NCI-H2171 (cell line): ENCODE measurements around the gene SLC2A5.
"Not testable (repeated sequence)": the region's sequence is repeated elsewhere in the genome, so short reads cannot be mapped to it uniquely, and the experiment has no call there.

Experiments used
- DNase-seq: peaks from one replicate; lab custom pipeline; 2025; lab: John Stamatoyannopoulos, UW

SLC2A5 gene

GRCh38 chr1:9035226-9035625, 34.2 kb downstream of the SLC2A5 start:
- DNase-seq, result no peak

DNA sequence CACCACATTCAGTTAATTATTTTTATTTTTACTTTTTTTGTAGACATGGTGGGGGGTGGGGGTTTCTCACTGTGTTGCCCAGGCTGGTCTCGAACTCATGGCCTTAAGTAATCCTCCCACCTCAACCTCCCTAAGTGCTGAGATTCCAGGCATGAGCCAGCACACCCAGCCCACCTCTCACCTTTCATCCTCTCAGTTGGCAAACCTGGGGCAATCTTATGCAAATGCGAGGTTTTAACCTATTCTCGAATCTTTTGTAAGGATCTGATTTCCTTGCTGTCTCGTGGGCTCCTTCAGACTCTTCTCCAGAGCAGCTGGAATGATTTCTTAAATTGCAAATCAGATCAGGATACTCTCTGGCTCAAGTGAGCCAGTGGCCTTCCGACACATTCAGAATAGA, 36.1 kb downstream of the SLC2A5 start:
- DNase-seq, result no peak

DNA sequence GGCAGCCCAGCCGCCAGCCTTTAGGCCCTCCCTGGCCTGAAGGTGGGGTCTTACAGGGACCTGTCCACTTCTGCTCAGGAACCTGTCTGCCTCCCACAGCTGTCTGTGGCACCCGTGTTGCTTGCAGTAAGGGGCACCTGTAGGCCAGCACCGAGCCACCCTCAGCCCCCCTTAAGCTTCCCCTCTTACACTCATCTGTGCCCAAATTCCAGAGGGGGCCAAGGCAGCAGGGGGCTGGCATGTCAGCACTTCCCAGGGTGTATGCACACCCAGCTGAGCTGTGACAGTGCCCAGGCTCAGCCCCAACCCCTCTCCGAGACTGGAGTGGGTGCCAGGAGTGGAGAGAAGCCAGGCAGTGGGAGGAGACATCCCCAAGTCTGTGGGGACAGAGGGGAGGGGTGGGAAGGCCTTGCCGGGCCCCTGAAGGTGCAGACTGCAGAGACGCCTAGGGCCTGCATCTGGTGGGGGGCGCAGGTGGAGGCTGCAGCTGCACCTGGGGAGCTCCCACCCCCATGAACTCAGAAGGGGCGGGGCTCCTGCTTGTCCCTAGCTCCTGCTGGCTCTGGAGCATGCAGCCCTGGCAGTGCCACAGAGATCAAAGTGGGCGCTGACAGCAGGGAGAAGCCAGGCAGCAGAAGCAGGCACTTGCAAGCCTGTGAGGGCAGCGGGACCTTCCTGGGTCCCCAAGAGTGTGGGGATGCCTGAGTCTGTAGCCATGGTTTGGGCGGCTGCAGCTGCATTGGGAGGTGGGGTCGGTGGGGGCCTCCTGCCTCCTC, 37.8 kb downstream of the SLC2A5 start:
- DNase-seq, result no peak

- not testable (repeated sequence) for DNase-seq
Observed at GRCh38 chr1:9031077-9031476, 38.4 kb downstream of the SLC2A5 start.

- DNase-seq, result no peak
Observed at GRCh38 chr1:9028921-9029705, 40.3 kb downstream of the SLC2A5 start.

DNA sequence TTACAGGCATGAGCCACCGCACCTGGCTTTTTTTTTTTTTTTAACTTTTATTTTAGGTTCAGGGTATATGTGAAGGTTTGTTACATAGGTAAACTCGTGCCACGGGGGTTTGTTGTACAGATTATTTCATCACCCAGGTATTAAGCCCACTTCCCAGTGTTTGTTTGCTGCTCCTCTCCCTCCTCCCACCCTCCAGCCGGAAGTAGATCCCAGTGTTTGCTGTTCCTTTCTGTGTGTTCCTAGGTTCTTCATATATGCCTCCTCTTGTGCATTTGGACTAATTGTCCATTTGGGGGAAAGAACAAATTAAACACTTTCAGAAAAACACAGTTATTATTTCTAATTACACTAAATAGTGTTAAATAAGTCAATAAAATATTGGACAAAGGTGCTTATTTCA, 42.1 kb downstream of the SLC2A5 start:
- DNase-seq, result no peak

- no peak for DNase-seq
Observed at GRCh38 chr1:9025449-9025848, 44.0 kb downstream of the SLC2A5 start.

GRCh38 chr1:9024837-9025236, 44.6 kb downstream of the SLC2A5 start:
- DNase-seq, result no peak

GRCh38 chr1:9022773-9023172, 46.7 kb downstream of the SLC2A5 start:
- no peak for DNase-seq

- DNase-seq, result not testable (repeated sequence)
Observed at GRCh38 chr1:9022026-9022738, 47.3 kb downstream of the SLC2A5 start.

GRCh38 chr1:9020305-9020704, 49.1 kb downstream of the SLC2A5 start:
- DNase-seq, result no peak

GRCh38 chr1:9019896-9020295, 49.5 kb downstream of the SLC2A5 start:
- DNase-seq, result no peak

- DNase-seq, result no peak
Observed at GRCh38 chr1:9018333-9018732, 51.1 kb downstream of the SLC2A5 start.

DNA sequence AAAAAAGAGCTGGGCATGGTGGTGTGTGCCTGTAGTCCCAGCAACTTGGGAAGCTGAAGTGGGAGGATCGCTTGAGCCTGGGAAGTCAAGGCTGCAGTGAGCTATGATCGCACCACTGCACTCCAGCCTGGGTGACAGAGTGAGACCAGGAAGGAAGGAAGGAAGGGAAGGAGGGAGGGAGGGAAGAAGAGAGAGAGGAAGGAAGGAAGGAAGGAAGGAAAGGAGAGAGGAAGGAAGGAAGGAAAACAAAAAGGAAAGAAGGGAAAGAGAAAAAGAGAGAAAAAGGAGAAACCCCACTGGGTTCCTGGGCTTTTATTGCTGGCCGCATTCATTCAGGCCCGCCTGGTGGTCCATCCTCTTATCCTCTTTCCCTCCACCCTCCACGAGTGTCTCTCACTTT, 53.0 kb downstream of the SLC2A5 start:
- DNase-seq, result no peak

DNA sequence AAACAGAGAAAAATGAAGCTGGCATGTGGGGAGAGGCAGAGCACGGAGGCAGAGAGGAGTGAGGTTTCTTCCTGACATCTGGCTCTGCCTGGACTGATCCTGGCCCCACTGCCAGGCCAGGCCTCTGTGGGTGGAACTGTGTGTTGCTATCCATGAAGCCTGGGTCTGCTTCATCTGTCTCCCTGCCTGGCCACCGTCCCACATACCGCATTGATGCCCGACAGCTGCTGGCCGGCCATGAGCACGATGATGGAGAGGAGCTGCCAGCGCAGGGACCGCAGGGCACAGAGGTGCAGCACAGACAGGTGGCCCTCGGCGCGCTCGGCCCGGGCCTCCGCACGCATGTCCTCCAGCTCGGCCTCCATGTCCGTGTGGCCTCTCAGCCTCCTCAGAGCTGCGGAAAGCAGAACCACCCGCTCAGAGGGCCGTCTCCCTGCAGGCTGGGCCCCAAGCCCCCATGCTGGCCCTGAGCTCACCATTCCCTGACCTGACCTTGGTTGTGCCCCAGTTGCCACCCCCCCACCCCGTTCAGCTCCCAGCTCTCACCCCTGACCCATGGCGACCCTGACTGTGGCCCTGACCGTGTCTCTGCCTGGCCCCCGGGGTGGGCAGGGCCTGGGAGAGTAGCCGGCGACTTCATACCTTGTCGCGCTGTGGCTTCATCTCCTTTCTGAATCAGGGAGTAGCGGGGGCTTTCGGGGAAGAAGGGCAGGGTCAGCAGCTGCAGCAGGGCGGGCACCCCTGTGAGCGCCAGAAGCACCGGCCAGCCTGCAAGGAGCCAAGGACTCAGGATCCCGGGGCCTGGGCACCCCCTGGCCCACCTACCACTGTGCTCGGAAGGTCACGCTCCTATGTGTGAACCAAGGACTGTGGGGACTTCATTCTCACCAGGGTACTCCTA, 54.7 kb downstream of the SLC2A5 start:
- no peak for DNase-seq

- peak; percentile 13 for DNase-seq
Observed at GRCh38 chr1:9013819-9014218, 55.6 kb downstream of the SLC2A5 start.

DNA sequence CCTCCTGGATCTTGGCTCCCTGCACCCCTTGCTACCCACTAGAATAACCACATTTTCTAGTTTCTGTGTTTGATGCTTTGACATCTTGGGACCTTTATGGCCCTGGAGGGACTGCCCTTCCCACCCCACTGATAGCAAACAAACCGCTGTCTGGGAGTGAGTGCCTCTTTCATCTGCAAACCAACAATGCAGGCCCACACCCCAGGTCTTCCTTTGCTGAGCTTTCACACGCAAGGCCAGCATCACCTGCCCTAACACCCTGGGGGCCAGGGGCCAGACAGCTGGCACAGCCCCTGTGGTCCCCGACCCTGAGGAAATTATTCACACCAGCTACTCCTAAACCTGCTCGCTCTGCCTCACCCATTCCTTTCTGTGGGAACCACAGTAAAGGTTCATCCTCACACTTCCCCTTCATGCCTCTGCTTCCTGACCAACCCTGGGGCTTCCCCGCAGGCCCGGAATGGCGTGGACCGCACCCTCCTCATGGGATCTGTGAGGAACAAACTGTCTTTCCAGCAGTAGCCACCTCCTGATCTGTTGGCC, 58.6 kb downstream of the SLC2A5 start:
- DNase-seq, result no peak

- DNase-seq, result peak; percentile 71
Observed at GRCh38 chr1:9009438-9010370, 59.7 kb downstream of the SLC2A5 start.

- DNase-seq, result no peak
Observed at GRCh38 chr1:9008236-9008635, 61.2 kb downstream of the SLC2A5 start.

GRCh38 chr1:9006956-9007615, 62.3 kb downstream of the SLC2A5 start:
- no peak for DNase-seq
